PC-9 (cell line): ENCODE results near the gene ZMIZ1. TPM values are rescaled to one million over a fixed set of nuclear protein-coding genes. Genes with fewer than 3 reads are reported as not detected.

Experiments
- BruUV-seq: library from RNA; stranded (reverse); fragments of 400-500 nt; replicated peaks from 2 replicates; lab custom pipeline; 2021; lab: Mats Ljungman, UMichigan
- CTCF ChIA-PET: fragments of 300-600 bp; sonication (Branson Sonifier 250); formaldehyde crosslinking; loops from one replicate; lab custom pipeline; 2022; ENCODE audit warnings: antibody characterized with exemption; lab: Charles Lee
- POLR2A ChIA-PET: fragments of 300-600 bp; sonication (Branson Sonifier 250); formaldehyde crosslinking; loops from one replicate; lab custom pipeline; 2022; ENCODE audit warnings: antibody characterized with exemption; ENCODE audit not compliant: unreplicated experiment; lab: Charles Lee
- DNase-seq, 2 experiments: peaks; one replicate each; pipeline versions ENCODE4 v3.0.0 to v3.0.0-alpha.2; 2015 to 2022; ENCODE audit warnings: mixed read lengths in 1 of 2
- H2AFZ ChIP-seq: fragments of 200-600 bp; sonication (generic); 2 replicates; pipeline ENCODE4 v1.8.1; 2017; ENCODE audit warnings: antibody characterized with exemption
- H3F3A ChIP-seq: fragments of 200-600 bp; sonication (generic); 2 replicates; pipeline ENCODE4 v1.8.1; 2017; ENCODE audit warnings: antibody characterized with exemption, mild to moderate bottlenecking, low read depth; ENCODE audit not compliant: insufficient read depth
- H3K27ac ChIP-seq: fragments of 200-600 bp; sonication (generic); 2 replicates; pipeline ENCODE4 v1.6.1; 2016; ENCODE audit warnings: mixed run types
- H3K27me3 ChIP-seq: fragments of 200-600 bp; sonication (generic); 2 replicates; pipeline ENCODE4 v1.6.1; 2016; ENCODE audit warnings: low read depth, mixed run types; ENCODE audit not compliant: insufficient read depth
- H3K36me3 ChIP-seq: fragments of 200-600 bp; sonication (generic); 2 replicates; pipeline ENCODE4 v1.6.1; 2016; ENCODE audit warnings: low read depth, mixed run types
- H3K4me1 ChIP-seq: fragments of 200-600 bp; sonication (generic); replicated peaks from 2 replicates; pipeline ENCODE4 v1.6.1; 2016; ENCODE audit warnings: mixed run types; ENCODE audit not compliant: insufficient read depth
- H3K4me2 ChIP-seq: fragments of 200-600 bp; sonication (generic); 2 replicates; pipeline ENCODE4 v1.6.1; 2017; ENCODE audit warnings: mixed run types
- H3K4me3 ChIP-seq: fragments of 200-600 bp; sonication (generic); 2 replicates; pipeline ENCODE4 v1.6.1; 2016; ENCODE audit warnings: mixed run types
- H3K79me2 ChIP-seq: fragments of 200-600 bp; sonication (generic); 2 replicates; pipeline ENCODE4 v1.6.1; 2017; ENCODE audit warnings: low read depth, mixed run types
- H3K9me2 ChIP-seq: fragments of 200-600 bp; sonication (generic); 2 replicates; pipeline ENCODE4 v1.8.1; 2017; ENCODE audit warnings: mild to moderate bottlenecking; ENCODE audit not compliant: insufficient read depth
- H3K9me3 ChIP-seq: fragments of 200-600 bp; sonication (generic); 2 replicates; pipeline ENCODE4 v1.8.1; 2016; ENCODE audit warnings: low read depth; ENCODE audit not compliant: insufficient read depth
- H4K20me1 ChIP-seq: fragments of 200-600 bp; sonication (generic); 2 replicates; pipeline ENCODE4 v1.8.1; 2017; ENCODE audit not compliant: insufficient read depth
- CTCF ChIP-seq: fragments of 200-600 bp; sonication (generic); conservative IDR thresholded peaks from 2 replicates; pipeline ENCODE4 v1.6.1; 2017; ENCODE audit warnings: mixed run types, antibody characterized with exemption, mild to moderate bottlenecking, moderate library complexity
- EZH2 ChIP-seq: fragments of 200-600 bp; sonication (generic); IDR thresholded peaks from 2 replicates; pipeline ENCODE4 v1.8.0; 2017; ENCODE audit warnings: antibody characterized with exemption, low read depth
- intact Hi-C: fragments of 100-400 bp; cut with micrococcal nuclease; formaldehyde crosslinking; loops from one replicate; pipeline ENCODE4 v1.10.0; 2022; ENCODE audit not compliant: unreplicated experiment
- total RNA-seq: library from RNA; stranded (reverse); gene quantifications from 2 replicates; pipeline ENCODE4 v1.2.3, GENCODE V29; 2021

ZMIZ1 gene
- total RNA-seq, 1 experiment from 2014 or later, result 47.6 TPM

GRCh38 chr10:79153745-79154144 is 85.0 kb downstream of the ZMIZ1 start:
- H3K4me1 ChIP-seq, result peaks cover 85% of the 10 kb centered on the region
- no peaks in the 10 kb centered on the region for H3K27me3 ChIP-seq
- DNase-seq, result no peak
- no peak overlapping the region for H3K27ac ChIP-seq
- intact Hi-C loops, result loop anchor here (10.0 kb wide), 1 partner anchor 291 kb away; the partner anchor contains the start of gene ZCCHC24
- H4K20me1 ChIP-seq, result no peaks in the 10 kb centered on the region
- ChIA-PET CTCF (no interaction called here), POLR2A (interaction anchor here (0.6 kb wide), 1 partner anchor 12 kb away, joined by 7 read pairs; no protein-coding TSS in a partner anchor)
- H3K4me2 ChIP-seq, result no peak overlapping the region
- peaks cover 75% of the 10 kb centered on the region for H3K79me2 ChIP-seq
- H2AFZ ChIP-seq, result no peak overlapping the region
- no peaks in the 10 kb centered on the region for H3K9me3 ChIP-seq
- no peaks in the 10 kb centered on the region for H3K9me2 ChIP-seq
- no peak overlapping the region for H3K4me3 ChIP-seq
- H3K36me3 ChIP-seq, result no peaks in the 10 kb centered on the region
- H3F3A ChIP-seq, result peaks cover 38% of the 10 kb centered on the region; the same call in 1 of the 2 replicates
- no TSS peak for BruUV-seq
- no peak for TF ChIP-seq CTCF
- TF ChIP-seq EZH2, result no peak

- H3F3A ChIP-seq, result peaks cover 26% of the 10 kb centered on the region; the same call in 1 of the 2 replicates
- no peaks in the 10 kb centered on the region for H4K20me1 ChIP-seq
- no peak for DNase-seq
- H3K4me1 ChIP-seq, result peaks cover 70% of the 10 kb centered on the region
- ChIA-PET CTCF (interaction anchor here (0.8 kb wide), 1 partner anchor 39 kb away, joined by 4 read pairs; no protein-coding TSS in a partner anchor), POLR2A (interaction anchor here (0.5 kb wide), 1 partner anchor 35 kb away, joined by 3 read pairs; no protein-coding TSS in a partner anchor)
- H3K27me3 ChIP-seq, result no peaks in the 10 kb centered on the region
- H3K4me3 ChIP-seq, result no peak overlapping the region
- H3K79me2 ChIP-seq, result peaks cover 82% of the 10 kb centered on the region
- intact Hi-C loops, result loop anchor here (10.0 kb wide), 1 partner anchor 289 kb away; the partner anchor contains the start of gene ZCCHC24
- H3K4me2 ChIP-seq, result no peak overlapping the region
- H3K9me3 ChIP-seq, result no peaks in the 10 kb centered on the region
- H3K27ac ChIP-seq, result peak overlapping the region; percentile 20
- no peak overlapping the region for H2AFZ ChIP-seq
- no peak for TF ChIP-seq EZH2
- no peak for TF ChIP-seq CTCF
- H3K9me2 ChIP-seq, result no peaks in the 10 kb centered on the region
- no peaks in the 10 kb centered on the region for H3K36me3 ChIP-seq
- no TSS peak for BruUV-seq
Measured at GRCh38 chr10:79155301-79156081, 86.7 kb downstream of the ZMIZ1 start.

- ChIA-PET CTCF (interaction anchor here (0.6 to 1.9 kb wide), 2 partner anchors 38 to 78 kb away, joined by 5 read pairs; no protein-coding TSS in a partner anchor), POLR2A (no interaction called here)
- H3K4me2 ChIP-seq, result peak overlapping the region; percentile 37; the same call in 1 of the 2 replicates
- no peak overlapping the region for H2AFZ ChIP-seq
- H3K36me3 ChIP-seq, result no peaks in the 10 kb centered on the region
- TSS peak; percentile 52 for BruUV-seq
- TF ChIP-seq CTCF (no peak), EZH2 (no peak)
- no peaks in the 10 kb centered on the region for H4K20me1 ChIP-seq
- H3K4me1 ChIP-seq, result peaks cover 62% of the 10 kb centered on the region
- no peaks in the 10 kb centered on the region for H3K9me2 ChIP-seq
- H3K27ac ChIP-seq, result peak overlapping the region; percentile 35
- DNase-seq, result no peak
- peaks cover 72% of the 10 kb centered on the region for H3K79me2 ChIP-seq
- peaks cover 16% of the 10 kb centered on the region; the same call in 1 of the 2 replicates for H3F3A ChIP-seq
- no peaks in the 10 kb centered on the region for H3K9me3 ChIP-seq
- H3K27me3 ChIP-seq, result no peaks in the 10 kb centered on the region
- H3K4me3 ChIP-seq, result no peak overlapping the region
- intact Hi-C loops, result loop anchor here (10.0 kb wide), 1 partner anchor 288 kb away; the partner anchor contains the start of gene ZCCHC24
Measured at GRCh38 chr10:79156334-79157274, 87.8 kb downstream of the ZMIZ1 start.
